GM21515 (cell line): ENCODE measurements around the gene GEMIN2.
"Not testable (repeated sequence)": the region's sequence is repeated elsewhere in the genome, so short reads cannot be mapped to it uniquely, and the experiment has no call there.

Experiments
- ATAC-seq: cut with Tn5 transposase; IDR thresholded peaks from one replicate; pipeline ENCODE4 v1.9.1; 2021; ENCODE audit not compliant: unreplicated experiment

GEMIN2 gene

GRCh38 chr14:39176263-39177167, 62.4 kb downstream of the GEMIN2 start:
- no peak for ATAC-seq

GRCh38 chr14:39177168-39177545, 63.0 kb downstream of the GEMIN2 start:
- no peak for ATAC-seq

GRCh38 chr14:39179042-39179441, 64.9 kb downstream of the GEMIN2 start:
- no peak for ATAC-seq

- ATAC-seq, result no peak
These were observed 66.4 kb downstream of the GEMIN2 start for GRCh38 chr14:39180553-39180952.

GRCh38 chr14:39181026-39181692, 67.0 kb downstream of the GEMIN2 start:
- ATAC-seq, result no peak

GRCh38 chr14:39181693-39182047, 67.5 kb downstream of the GEMIN2 start:
- no peak for ATAC-seq

GRCh38 chr14:39182770-39183684, 68.9 kb downstream of the GEMIN2 start:
- no peak for ATAC-seq

- not testable (repeated sequence) for ATAC-seq
These were observed 69.5 kb downstream of the GEMIN2 start for GRCh38 chr14:39183685-39184003.

GRCh38 chr14:39184628-39185255, 70.6 kb downstream of the GEMIN2 start:
- ATAC-seq, result no peak

GRCh38 chr14:39185256-39186049, 71.3 kb downstream of the GEMIN2 start:
- no peak for ATAC-seq
